CD4-positive, alpha-beta T cell treated with Interleukin-1 beta for 1 hour (primary cell): Measurements from ENCODE around the gene CHKA.

Experiments
- DNase-seq, 2 donors: peaks; one replicate each; pipeline ENCODE4 v3.0.0-alpha.2; 2020 to 2022

Gene CHKA

DNA sequence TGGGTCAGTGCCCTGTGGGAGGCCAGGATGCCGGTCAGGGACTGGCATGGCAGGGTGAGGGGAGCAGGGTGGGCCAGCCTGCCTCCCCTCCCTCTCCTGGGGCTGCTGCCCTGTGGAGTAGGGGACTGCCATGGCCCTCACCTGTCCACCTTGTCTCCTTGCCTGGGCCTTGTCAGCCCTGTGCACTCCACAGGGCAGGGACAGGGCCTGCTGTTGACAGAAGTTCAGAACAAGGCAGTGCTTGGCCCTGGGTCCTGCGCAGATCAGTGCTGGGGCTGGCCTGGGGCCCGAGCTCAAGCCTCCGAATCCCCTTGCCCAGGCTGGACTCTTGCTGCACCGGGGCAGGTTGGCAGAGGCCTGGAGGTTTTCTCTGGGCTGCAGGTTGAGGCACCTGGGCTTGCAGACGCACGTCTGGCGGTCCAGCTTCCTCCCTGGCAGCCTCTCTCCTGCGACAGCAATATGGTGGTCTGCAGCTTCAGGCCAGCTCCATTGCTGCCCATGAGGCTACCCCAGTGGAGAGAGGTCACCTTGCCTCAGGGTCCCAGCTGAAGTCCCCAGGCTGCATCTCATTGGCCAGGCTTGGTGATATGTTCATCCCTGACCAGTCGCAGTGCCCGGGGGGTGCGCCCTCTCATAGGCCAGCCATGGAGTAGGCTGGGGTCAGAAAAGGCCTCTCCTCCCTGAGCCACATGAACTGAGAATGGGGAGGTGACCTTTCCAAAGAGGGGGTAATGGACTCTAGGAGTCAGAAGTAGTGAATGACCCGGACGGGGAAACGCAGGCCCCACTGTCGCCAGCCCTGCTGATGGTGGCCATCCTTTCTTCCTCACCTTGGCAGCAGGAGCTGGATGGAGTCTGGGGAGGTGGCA lies 21.5 kb upstream of the CHKA start:
- no peak for DNase-seq

DNA sequence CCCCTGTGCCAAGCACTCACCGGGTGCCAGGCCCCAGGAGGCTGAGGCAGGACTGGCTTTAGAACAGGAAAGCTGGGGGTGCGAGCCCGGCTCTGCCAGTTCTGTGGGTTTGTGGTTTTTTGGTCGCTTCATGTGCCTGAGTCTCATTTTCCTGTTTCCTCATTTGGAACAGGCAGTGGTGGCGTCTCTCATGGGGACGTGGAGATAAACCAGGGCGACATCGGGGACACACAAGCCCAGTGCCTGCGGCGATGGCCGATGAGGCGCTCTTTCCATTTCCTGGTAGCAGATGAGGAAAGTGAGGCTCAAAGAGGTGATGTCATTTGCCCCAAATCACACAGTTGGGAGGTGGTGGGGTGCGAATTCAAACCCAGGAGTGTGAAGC lies 20.8 kb upstream of the CHKA start:
- DNase-seq, result peak; percentile 18 to 36

DNA sequence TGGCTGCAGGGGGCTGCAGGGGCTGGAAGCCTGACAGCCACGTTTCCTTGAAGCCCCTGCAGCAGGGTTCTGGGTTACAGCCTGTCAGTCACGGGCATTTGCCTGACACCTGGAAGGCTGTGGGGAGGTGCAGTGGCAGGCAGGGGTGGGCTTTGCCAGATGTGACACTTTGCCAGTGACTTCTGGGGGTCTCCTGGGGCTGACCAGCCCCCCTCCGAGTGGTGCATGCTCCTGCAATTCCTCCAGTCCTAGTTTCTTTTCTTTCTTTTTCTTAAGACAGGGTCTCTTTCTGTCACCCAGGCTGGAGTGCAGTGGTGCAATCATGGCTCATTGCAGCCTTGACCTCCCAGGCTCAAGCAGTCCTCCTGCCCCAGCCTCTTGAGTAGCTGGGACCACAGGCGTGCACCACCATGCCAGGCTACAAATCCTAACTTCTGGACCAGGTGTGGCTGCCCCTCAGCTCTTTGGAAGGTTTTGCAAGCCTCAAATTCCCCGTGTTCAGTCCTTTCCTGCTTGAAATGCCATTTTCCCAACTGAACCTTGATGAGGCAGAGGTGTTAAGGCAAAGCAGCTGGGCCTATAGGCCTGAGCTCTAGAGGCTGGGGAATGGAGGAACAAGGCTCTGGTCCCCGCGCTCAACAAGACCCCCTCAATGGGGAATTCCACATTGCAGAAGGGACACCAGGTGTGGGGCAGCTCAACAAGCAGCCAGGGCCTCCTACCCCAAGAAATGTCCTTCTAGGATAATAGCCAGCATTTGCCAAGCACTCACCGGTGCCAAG lies 20.2 kb upstream of the CHKA start:
- no peak for DNase-seq

DNA sequence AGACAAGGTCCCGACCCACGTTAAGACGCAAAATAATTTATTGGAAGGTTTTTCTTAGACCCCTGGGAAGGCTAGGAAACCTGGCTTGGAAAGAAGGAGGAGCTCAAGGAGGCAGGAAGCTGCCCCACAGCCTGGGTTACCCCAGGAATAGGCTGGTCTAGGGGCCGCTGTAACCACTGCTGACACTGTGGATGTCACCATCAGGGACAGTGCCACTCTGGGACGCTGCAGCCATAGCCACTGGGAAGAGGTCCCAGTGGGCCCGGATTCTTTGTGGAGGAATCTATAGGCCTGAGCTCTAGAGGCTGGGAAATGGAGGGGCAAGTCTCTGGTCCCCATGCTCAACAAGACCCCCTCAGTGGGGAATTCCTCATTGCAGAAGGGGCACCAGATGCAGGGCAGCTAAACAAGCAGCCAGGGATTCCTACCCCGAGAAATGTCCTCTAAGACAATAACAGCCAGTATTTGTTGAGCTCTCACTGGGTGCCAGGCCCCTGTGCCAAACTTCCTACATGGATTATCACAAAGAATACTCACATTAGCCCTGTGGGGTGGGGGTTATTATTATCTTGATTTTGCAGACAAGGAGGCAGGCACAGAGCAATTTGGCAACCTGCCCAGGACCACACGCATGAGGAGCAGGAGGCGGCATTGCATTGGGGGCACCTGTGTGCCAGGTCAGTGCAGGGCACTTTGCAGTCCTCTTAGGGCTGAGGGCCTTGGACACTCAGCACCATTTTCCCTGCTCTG lies 19.5 kb upstream of the CHKA start:
- DNase-seq, result no peak

DNA sequence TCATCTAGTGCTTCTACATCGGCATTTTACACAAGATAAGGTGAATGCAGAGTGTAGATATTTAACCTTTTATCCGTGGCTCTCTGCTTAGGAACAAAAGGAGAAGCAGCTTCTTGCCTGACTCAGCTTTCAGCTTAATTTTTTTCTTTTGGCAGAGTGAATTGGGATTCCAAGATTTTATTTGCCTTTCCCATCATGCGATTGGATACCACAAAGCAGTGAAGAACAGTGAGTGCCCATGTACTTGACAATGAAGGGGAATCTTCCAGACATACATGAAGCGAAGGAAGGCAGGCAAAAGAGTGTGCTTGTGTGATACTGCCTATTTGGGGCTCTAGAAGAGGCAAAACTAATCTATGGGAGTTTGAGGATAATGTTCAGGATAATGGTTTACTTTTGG lies 17.0 kb upstream of the CHKA start:
- DNase-seq, result no peak

DNA sequence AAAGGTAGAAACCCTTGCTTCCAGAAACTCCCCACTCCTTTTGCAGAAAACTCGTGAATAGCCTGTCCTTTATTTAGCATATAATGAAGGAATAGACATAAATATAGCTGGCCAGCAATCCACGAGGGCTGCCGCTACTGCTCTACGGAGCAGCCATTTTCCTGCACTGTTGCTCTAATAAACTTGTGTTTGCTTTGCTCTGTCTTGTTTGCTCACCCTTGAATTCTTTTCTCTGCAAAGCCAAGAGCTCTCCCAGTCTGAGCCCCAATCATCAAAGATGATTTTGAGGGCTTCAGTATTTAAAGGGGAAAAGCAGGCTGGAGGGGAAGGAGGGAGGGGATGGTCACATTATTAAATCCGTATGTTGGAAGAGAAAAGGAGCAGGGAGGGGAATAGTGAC lies 16.6 kb upstream of the CHKA start:
- DNase-seq, result no peak

DNA sequence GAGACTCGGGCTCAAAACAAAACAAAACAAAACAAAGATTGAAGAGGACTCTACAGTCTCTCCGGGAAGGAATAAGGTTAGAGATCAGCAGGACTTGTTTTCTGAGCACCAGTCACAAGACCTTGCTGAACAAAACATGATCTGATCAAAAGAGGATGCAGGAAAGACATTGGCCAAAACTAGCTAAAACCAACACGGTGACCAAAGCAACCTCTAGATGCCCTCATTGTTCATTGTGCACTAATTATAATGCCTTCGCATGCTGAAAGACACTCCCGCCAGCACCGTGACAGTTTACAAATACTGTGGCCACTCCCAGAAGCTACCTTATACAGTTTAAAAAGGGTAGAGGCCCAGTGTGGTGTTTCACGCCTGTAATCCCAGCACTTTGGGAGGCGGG lies 15.7 kb upstream of the CHKA start:
- DNase-seq, result no peak

DNA sequence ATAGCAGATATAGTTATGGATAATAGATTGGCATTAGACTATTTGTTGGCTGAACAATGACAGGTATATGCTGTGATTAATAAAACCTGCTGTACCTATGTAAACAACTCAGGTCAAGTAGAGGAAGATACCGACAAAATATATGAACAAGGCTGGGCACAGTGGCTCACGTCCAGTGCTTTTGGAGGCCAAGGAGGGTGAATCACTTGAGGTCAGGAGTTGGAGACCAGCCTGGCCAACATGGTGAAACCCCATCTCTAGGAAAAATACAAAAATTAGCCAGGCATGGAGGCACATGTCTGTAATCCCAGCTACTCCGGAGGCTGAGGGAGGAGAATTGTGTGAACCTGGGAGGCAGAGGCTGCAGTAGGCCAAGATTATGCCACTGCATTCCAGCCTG lies 14.0 kb upstream of the CHKA start:
- DNase-seq, result no peak

DNA sequence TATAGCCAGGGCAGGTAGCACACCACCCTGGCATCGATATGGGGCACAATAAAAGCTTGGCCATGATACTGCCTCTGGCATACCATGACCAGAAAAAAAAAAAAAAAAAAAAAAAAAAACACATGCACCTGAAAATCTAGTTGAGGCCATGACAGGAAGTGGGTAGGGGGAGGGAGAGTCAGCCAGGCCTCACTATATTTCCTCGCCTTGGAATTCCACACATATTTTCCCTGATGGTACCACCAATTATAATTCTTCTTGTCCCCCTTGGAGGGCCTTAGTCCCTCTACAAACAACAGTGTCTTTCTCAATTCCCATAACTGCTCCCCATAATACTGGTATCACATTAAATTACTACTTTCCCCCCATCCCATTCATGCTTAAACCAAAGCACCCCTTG lies 12.6 kb upstream of the CHKA start:
- no peak for DNase-seq

DNA sequence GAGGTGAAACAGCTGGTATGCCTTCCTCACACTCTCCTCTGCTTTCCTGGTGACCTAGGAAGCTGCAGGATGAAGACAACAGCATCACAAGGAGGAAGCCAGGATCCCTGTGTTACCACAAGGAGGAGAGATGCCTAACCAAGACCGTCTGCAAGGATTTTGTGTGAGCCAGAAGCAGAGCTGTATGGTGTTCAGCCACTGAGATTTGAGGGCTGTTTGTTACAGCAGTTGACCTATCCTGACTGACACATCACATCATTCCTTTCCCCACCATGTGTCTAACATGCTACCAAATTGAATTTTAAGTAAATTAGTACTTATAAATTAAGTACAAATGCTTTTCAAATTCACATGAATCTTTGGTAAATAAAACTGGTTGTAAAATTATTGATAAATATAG lies 8.9 kb upstream of the CHKA start:
- DNase-seq, result no peak

DNA sequence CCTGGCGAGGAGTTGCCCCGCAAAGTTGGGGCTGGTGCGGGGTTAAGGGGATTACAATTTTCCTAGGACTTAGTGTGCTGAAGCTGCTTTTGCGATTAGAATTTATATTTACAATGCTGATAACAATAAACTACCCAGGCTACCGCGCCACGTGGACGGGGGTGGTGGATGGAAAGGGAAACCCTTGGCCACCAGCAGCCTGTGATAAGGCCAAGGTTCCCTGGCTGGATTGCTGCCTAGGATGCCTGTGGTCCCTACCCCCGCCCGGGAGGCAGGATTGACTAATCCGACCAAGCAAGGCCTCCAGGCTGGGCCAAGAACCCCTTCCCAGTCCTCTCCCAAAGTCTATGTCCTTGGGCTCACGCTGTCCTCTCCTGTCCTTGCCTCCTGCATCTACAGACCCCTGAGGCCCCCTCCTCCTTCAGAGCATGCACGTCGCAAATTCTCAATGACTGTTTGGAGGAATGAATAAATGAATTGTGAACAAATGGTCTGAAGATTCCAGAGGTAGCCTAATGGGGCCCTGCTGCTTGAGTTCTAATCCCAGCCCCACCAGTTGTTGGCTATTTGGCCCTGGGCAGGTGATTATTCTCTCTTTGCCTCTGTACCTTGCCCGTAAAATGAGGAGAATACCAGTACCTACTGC lies 7.6 kb upstream of the CHKA start:
- DNase-seq, result no peak

DNA sequence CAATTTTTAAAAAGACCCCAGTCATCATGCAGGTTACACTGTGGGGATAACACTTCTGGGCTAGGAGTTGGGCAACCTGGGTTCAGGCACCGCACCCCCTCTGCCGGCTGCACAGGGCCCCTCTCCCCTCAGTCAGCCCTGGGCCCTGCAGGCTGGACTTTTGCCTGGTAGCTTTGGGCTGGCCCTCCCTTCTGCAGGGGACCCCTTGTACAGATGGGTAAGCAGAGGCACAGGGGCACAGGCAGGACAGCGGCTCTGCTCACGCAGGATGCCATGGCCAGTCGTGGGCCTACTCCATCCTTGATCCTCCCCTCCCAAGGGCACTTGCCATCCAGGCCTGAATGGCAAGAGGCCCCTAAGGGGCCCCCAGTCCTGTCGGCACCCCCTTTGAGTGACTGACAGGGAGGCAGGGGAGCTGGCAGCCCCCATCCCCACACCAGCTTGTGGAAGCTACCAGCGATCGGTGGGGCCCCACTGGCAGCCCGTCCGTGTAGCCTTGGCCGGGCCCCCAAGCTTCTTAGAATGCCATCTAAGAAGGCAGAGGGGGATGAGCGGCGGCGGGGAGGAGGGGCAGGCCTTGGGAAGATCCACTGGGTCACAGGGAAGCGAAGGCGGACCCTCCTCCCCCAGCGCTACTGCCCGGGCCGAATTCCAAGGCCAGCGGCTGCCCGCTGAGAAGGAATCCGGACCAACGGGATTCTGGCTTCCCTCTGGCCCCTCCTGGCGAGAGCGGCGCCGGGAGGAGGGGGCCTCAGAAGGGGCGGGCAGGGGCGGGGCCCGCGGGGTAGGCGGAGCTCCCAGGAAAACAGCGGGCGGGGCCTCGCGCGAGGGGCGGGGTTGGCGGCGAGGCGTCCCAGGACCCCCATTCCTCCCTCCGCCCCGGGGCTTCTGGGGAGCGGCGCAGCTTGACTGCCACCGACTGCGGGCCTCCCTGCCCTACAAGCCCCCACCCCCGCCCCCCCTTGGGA lies 6.8 kb upstream of the CHKA start:
- DNase-seq, result no peak

DNA sequence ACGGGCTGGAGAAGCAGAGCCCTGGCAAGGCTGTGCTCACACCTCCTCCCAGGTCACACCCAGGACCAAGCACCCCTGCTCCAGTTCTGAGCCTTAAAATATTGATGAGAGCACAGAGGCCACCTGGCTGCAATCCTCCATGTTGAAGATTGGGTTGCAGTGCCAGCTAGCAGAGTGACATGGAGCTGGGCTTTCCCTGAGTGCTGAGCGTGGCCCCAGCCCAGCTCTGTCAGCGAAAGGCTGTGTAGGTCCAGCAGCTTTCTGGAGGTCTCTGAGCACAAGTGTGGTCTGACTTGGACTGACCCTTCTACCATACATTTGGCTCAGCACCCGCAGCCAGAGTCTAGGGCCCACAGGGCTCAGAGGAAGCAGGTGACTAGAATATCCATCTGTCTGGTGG lies 4.0 kb upstream of the CHKA start:
- DNase-seq, result no peak

DNA sequence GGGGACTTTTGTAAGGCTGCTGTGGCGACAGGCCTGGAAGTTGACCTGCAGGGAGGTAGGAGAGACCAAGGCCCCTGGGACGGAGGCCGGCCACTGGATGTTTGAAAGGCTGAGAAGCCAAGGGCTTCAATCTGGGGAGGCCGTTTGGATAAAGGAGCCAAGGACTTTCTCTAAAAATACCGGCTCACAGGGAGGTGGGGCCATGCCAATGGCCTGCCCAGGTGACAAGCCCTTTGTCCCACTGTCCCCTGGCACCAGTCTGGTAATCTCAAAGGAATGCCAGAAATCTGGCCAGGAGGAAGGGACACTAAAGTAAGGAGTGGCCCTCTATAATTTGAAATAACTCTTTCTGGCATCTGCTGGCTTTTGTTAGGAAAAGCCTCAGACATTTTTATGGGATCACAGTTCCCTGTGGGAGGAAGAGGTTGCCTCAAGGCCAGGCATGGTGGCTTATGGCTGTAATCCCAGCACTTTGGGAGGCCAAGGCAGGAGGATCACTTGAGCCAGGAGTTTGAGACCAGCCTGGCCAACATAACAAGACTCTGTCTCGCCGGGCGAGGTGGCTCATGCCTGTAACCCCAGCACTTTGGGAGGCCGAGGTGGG lies 1.9 kb upstream of the CHKA start:
- no peak for DNase-seq

DNA sequence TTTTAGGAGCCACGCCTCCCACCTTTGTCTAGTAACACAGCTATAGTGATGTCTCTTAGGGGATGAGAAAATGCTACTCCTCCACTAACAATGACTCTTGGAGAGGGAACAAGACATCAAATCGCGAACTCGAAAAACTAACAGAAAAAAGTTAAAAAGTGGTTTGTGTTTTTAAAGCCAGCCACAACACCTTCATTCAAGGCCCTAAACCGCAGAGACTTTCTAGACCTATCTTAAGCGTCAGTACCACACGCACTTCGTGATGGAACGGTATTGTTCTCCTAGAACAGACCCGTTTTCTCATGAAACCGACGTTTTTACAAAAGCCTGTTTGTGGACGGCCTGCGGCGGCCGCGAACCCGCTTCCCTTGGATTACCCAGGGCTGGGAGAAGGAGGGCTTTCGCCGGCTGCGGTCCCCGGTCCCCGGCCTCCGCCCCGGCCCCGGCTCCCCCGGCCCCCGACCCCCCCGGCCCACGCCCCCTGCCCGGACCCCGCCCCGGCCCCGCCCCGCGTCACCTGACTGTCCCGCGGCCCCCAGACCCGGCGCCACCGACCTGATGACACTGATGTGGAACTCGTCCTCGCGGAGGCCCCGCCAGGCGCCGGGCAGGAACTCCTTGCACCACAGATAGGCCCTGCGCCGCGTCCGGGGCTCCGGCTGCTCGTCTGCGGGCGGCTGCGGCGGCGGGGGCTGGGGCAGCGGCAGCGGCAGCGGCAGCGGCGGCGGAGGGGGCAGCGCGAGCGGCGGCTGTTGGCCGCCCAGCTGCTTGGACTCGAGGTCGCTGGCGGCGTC lies 718 bp downstream of the CHKA start:
- peak; percentile 33 to 52 for DNase-seq

DNA sequence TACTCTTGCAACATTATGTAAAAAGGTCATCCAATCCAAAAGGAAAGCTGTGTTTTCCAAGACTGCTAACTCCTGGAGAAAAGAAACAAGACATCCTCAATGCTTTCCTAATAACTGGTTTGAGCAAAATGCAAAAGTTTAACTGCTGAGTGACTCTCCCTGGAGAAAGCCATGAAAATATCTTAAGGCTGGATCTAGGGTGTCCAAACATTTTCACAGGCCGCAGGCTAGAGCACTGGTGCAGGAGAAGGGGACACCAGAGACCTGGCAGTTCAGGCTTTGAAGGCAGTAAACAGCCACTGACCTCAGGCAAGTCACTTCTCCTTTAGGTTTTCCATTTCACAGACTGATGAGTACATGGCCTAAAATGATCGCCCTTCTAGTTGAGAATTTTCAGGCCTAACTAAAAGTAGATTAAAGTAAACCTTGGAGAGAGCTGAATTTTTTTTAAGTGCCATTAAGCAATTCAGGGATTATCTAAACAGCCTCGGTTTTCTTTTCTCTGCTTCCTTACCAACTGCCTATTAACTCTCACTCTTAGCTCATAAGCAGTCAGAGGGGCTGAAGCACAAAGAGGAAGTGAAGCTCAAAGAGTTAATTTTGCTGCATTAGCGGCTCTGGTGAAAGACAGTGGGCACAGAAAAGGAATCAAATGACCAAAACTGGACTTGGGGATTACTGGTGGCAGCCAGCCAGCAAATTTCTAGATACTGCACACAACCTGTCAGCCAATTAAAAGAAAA lies 2.3 kb downstream of the CHKA start:
- no peak for DNase-seq

DNA sequence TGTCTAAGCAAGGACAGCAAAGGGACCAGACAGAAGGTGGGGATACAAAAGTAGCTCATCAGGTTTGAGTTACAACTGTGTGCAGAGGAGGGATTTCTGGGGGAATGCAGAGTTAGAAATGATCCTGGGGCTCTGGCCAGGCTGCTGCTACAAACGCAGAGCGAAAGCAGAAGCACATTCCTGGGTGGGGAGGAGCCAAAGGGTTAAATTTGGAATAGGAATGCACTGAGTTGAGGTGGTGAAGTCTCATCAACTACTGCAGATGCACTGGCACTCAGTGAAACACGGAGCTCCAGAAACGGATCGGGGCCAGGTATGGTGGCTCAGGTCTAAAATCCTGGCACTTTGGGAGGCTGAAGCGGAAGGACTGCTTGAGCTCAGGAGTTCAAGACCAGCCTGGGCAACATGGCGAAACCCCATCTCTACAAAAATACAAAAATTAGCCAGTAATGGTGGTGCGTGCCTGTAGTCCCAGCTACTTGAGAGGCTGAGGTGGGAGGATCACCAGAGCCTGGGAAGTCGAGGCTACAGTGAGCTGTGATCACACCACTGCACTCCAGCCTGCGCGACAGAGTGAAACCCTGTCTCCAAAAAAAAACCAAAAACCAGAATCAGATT lies 3.2 kb downstream of the CHKA start:
- DNase-seq, result no peak

DNA sequence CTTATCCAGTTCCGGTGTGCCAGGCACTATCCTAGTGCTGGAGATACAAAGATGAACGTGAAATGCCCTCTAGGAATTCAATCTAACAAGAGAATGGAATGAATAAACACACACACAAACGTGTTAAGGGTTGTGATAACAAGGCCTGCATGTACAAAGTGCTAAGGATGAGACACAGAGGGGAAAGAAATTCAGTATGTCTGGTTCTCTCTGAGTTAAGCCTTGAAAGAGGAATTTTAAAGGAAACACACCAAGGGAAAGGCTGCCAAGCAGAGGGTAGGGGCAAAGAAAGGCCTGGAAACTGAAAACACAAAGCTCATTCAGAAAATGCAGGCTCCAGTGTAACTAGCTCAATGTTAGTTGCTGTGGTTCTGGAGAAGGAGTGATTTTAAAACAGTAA lies 4.2 kb downstream of the CHKA start:
- DNase-seq, result no peak

DNA sequence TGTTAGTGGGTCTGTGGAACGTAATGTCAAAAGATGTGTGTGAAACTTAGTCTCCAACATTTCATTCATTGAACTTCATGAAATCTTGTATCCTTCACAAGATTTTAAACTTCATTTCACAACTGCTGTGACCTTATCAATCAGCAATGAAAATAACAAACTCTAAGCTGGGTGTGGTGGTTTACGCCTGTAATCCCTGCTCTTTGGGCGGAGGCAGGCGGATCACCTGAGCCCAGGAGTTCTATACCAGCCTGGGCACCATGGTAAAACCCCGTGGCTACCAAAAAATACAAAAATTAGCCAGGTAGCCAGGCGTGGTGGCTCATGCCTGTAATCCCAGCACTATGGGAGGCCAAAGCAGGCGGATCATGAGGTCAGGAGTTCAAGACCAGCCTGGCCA lies 5.1 kb downstream of the CHKA start:
- DNase-seq, result no peak
